ENCODE data around the gene PDE1A.

GRCh38 chr2:182378759-182379158 lies 48.1 kb downstream of the PDE1A start:
- TF ChIP-seq RXRA (IDR thresholded peaks at IDR 0.05) (no peak), MAX (IDR thresholded peaks at IDR 0.05) (no peak), CTCF (IDR thresholded peaks at IDR 0.05; ENCODE audit: low read depth, low read length, missing input control) (no peak), RAD21 (IDR thresholded peaks at IDR 0.05) (no peak), YY1 (IDR thresholded peaks at IDR 0.05) (no peak), FOXA1 (IDR thresholded peaks at IDR 0.05) (no peak), JUND (IDR thresholded peaks at IDR 0.05) (no peak), HNF4G (IDR thresholded peaks at IDR 0.05) (no peak), SP1 (IDR thresholded peaks at IDR 0.05) (no peak), HNF4A (conservative IDR thresholded peaks at IDR 0.05) (no peak), TAF1 (conservative IDR thresholded peaks at IDR 0.05) (no peak), GABPA (IDR thresholded peaks at IDR 0.05 in 1 of 2, conservative IDR thresholded peaks at IDR 0.05 in 1 of 2) (no peak)
- TF ChIP-seq, protein P1, sequence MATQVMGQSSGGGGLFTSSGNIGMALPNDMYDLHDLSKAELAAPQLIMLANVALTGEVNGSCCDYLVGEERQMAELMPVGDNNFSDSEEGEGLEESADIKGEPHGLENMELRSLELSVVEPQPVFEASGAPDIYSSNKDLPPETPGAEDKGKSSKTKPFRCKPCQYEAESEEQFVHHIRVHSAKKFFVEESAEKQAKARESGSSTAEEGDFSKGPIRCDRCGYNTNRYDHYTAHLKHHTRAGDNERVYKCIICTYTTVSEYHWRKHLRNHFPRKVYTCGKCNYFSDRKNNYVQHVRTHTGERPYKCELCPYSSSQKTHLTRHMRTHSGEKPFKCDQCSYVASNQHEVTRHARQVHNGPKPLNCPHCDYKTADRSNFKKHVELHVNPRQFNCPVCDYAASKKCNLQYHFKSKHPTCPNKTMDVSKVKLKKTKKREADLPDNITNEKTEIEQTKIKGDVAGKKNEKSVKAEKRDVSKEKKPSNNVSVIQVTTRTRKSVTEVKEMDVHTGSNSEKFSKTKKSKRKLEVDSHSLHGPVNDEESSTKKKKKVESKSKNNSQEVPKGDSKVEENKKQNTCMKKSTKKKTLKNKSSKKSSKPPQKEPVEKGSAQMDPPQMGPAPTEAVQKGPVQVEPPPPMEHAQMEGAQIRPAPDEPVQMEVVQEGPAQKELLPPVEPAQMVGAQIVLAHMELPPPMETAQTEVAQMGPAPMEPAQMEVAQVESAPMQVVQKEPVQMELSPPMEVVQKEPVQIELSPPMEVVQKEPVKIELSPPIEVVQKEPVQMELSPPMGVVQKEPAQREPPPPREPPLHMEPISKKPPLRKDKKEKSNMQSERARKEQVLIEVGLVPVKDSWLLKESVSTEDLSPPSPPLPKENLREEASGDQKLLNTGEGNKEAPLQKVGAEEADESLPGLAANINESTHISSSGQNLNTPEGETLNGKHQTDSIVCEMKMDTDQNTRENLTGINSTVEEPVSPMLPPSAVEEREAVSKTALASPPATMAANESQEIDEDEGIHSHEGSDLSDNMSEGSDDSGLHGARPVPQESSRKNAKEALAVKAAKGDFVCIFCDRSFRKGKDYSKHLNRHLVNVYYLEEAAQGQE (IDR thresholded peaks at IDR 0.05) = no peak
- TF ChIP-seq, protein P2, sequence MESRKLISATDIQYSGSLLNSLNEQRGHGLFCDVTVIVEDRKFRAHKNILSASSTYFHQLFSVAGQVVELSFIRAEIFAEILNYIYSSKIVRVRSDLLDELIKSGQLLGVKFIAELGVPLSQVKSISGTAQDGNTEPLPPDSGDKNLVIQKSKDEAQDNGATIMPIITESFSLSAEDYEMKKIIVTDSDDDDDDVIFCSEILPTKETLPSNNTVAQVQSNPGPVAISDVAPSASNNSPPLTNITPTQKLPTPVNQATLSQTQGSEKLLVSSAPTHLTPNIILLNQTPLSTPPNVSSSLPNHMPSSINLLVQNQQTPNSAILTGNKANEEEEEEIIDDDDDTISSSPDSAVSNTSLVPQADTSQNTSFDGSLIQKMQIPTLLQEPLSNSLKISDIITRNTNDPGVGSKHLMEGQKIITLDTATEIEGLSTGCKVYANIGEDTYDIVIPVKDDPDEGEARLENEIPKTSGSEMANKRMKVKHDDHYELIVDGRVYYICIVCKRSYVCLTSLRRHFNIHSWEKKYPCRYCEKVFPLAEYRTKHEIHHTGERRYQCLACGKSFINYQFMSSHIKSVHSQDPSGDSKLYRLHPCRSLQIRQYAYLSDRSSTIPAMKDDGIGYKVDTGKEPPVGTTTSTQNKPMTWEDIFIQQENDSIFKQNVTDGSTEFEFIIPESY (IDR thresholded peaks at IDR 0.05) = no peak
